GM12864 (cell line): ENCODE measurements around the gene SBNO2.

Source experiments
- DNase-seq: peaks from one replicate; pipeline ENCODE4 v3.0.0-alpha.2; 2011; ENCODE audit warnings: low read depth
- H3K4me3 ChIP-seq: 2 replicates; pipeline ENCODE4 v1.5.1; 2011; ENCODE audit warnings: mild to moderate bottlenecking, low read depth, low read length, control low read depth
- TF ChIP-seq, protein P1 (sequence below): IDR thresholded peaks from 2 replicates; pipeline ENCODE4 v1.5.1; 2011; ENCODE audit warnings: low read depth, mild to moderate bottlenecking, moderate library complexity, low read length, control low read depth, inconsistent platforms; ENCODE audit errors: missing control alignments

The SBNO2 gene

DNA sequence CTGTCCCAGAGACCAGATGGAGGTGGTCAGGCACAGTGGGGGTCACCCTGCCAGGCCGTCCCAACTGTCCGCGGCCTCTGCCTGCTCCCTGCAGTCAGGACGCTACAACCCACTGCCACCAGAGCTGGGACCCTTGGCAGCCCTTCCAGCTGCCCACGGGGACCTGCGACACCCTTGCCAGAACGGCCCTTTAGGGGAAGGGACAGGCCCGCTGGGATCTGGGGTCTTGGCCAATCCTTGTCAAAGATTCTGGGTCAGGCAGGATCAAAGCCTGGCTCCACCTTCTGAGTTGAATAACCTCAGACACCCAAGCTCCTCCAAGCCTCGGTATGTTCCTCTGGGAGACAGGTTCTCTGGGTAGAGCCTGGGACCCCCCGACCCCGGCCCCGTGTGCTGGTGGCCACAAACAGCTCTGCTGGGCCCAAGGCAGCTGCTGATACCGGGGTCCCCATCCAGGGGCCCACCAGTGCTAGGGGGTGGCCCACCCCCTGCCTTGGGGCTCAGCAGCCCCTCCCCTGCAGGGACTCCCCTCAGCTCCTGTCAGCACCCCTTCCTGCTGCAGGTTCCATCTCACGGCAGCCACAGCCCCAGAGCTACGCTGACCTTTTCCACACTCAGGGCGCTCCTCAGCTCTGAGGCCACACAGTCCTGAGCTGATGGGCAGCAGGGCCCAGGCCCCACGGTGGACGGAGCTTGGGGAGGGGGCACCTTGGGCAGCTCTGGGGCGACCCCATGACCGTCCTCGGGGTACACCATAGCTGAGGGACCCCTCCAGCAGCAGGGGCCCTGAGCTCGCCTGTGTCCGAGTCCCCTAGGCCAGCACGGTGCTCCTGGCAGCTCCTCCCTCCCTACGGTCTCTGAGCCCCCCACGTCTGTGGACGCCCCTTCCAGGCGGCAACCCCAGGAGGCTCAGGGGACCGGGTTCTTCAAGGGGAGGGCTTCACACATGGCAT lies 18.4 kb downstream of the SBNO2 start:
- no peak overlapping the region for H3K4me3 ChIP-seq

DNA sequence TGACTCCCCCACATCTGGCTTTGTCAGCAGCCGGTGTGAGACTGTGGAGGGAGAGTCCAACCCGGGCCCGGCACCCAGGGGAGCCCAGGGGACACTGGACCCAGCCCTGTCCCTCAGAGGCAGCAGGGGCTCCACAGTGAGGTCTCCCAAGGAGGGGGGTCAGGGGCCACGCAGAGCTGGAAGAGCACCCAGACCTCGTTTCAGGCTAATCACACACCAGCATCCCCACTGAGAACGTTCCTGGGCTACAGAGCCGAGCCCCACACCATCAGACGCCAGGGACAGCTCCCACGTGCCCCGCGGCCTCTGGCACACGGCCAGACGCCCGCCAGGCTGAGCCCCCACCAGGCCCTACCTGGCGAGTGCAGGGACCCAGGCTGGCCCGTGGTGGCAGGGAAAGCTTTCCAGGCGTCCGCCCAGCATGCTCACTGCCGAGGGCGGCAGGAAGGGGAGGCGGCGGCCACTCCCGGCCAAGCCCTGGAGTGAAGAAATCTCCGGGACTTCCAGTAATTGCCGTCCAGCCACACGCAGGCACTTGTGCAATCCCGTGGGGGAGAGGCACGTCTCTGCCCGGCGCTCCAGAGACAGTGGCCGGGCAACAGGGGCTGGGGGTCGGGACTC lies 19.2 kb downstream of the SBNO2 start:
- TF ChIP-seq, protein P1, sequence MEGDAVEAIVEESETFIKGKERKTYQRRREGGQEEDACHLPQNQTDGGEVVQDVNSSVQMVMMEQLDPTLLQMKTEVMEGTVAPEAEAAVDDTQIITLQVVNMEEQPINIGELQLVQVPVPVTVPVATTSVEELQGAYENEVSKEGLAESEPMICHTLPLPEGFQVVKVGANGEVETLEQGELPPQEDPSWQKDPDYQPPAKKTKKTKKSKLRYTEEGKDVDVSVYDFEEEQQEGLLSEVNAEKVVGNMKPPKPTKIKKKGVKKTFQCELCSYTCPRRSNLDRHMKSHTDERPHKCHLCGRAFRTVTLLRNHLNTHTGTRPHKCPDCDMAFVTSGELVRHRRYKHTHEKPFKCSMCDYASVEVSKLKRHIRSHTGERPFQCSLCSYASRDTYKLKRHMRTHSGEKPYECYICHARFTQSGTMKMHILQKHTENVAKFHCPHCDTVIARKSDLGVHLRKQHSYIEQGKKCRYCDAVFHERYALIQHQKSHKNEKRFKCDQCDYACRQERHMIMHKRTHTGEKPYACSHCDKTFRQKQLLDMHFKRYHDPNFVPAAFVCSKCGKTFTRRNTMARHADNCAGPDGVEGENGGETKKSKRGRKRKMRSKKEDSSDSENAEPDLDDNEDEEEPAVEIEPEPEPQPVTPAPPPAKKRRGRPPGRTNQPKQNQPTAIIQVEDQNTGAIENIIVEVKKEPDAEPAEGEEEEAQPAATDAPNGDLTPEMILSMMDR: no peak
- no peak for DNase-seq
- H3K4me3 ChIP-seq: no peak overlapping the region

More for the DNA sequence above, 18.4 kb downstream of the SBNO2 start:
- DNase-seq: no peak
- TF ChIP-seq, protein P1: no peak

DNA sequence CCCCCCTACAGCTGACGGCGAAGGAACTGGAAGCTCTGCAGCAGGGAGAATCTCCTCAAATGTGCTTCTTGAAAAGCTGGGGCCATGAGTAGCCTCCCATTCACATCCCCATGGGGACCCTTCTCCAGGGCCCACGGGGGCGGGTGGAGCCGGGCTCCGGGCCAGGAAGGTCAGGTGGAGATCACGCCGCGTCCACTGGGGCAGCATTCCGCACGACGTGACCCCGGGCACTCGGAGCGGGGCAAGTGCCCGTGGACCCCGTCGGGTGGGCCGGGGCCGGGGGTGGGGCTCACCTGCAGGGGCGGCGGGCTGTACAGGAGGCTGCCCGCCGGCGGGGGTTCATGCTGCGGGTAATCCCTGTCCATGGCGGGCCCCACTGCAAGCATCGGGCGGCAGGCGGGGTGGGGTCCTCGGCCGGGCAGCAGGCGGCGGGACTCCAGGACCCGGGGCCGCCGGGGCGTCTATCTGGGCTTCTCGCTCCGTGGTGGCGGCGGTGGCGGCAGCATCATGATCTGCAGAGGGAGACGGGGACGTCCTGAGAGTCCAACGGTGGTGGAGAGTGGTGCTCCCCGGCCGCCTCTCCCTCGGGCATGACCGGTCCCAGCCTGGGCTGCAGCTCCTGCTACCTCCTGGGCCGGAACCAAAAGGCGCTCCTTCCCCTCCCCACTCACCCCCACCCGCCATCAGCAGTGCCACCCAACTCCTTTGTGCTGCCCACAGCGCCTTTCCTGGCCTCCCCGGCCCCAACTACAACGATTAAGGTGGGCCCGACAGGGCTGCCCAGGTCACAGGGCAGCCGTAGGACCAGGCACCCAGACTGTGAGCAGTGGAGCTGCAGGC lies 20.0 kb downstream of the SBNO2 start:
- H3K4me3 ChIP-seq: no peak overlapping the region
- TF ChIP-seq, protein P1: no peak

GRCh38 chr19:1151917-1152587 lies 22.0 kb downstream of the SBNO2 start:
- DNase-seq: no peak
- TF ChIP-seq, protein P1: no peak
- H3K4me3 ChIP-seq: no peak overlapping the region

More for the DNA sequence above, 20.0 kb downstream of the SBNO2 start:
- no peak for DNase-seq

DNA sequence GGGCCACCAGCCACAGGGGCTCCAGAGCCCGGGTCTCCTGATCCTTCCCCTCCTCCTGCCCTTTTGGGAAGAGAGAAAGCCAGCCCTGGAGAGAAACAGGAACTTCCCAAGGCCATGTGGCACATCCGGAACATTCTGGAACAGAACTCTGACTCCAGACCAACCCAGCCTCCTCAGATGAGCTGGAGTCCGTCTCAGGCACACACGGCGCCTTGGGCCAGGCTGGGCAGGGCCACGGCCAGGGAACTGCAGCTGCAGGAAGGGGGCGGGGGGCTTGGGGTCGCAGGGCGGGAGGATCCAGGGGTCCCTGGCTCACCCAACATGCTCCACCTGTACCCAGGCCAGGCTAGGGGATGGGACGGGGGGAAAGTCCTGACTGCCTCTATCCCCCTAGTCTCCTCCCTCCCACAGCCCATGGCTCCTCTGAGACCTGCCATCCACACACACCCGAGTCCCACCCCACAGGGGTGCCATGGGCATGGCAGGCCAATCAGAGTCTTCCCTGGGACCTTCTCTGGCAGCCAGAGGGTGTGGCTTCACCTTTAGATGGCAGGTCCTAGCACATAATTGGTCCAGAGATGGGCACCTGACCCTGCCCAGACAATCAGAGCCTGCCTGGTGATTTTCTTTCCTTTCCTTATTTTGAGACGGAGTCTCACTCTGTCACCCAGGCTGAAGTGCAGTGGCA lies 22.9 kb downstream of the SBNO2 start:
- no peak for DNase-seq
- TF ChIP-seq, protein P1: no peak
- H3K4me3 ChIP-seq: no peak overlapping the region

DNA sequence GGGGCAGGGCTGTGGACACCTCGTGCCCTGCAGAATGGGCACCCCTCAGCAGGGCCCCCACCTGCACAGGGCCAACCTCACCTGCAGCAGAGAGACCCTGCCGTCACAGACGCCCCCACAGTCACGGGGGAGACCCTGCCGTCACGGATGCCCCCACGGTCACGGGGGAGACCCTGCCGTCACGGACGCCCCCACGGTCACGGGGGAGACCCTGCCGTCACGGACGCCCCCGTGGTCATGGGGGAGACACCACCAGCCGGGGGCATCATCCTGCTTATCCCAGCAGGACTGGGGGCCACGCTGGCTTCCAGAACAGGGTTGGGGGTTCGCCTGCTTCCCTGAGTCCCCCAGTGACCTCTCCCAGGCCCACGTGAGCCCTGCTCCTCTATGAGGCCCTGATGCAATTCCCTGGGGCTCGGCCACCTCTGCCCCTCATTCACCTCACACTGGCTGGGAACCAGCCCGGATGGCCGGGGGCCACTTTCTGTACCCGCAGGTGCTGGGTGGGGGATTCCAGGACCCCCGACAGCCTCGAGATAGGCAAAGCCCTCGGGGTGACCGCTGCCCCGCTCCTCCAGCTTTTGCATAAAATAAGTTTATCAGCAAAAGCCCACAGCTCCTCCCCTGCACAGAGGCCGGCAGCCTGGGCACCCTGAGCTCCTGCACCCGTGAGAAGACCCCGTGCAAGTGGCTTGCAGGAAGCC lies 23.6 kb downstream of the SBNO2 start:
- no peak for DNase-seq
- TF ChIP-seq, protein P1: no peak
- H3K4me3 ChIP-seq: no peak overlapping the region
